Ishikawa (cell line): Measurements from ENCODE around the gene TRIOBP.

ENCODE experiments used
- CEBPB ChIP-seq: IDR thresholded peaks from 2 replicates; pipeline ENCODE4 v1.6.1; 2012
- CREB1 ChIP-seq: IDR thresholded peaks from 2 replicates; pipeline ENCODE4 v1.6.1; 2012; ENCODE audit warnings: low read depth
- EGR1 ChIP-seq: IDR thresholded peaks from 2 replicates; pipeline ENCODE4 v1.6.1; 2012
- EP300 ChIP-seq: IDR thresholded peaks from 2 replicates; pipeline ENCODE4 v1.6.1; 2012; ENCODE audit warnings: borderline replicate concordance
- FOXM1 ChIP-seq: IDR thresholded peaks from 2 replicates; pipeline ENCODE4 v1.6.1; 2012; ENCODE audit warnings: low read depth, borderline replicate concordance
- NFIC ChIP-seq: IDR thresholded peaks from 2 replicates; pipeline ENCODE4 v1.6.1; 2012
- RAD21 ChIP-seq: IDR thresholded peaks from 2 replicates; pipeline ENCODE4 v1.6.1; 2012; ENCODE audit warnings: low read depth
- TAF1 ChIP-seq: IDR thresholded peaks from 2 replicates; pipeline ENCODE4 v1.6.1; 2012; ENCODE audit warnings: low read depth, mild to moderate bottlenecking
- TCF12 ChIP-seq: IDR thresholded peaks from 2 replicates; pipeline ENCODE4 v1.6.1; 2012; ENCODE audit warnings: low read depth
- TEAD4 ChIP-seq: IDR thresholded peaks from 2 replicates; pipeline ENCODE4 v1.6.1; 2012
- USF1 ChIP-seq: IDR thresholded peaks from 2 replicates; pipeline ENCODE4 v1.6.1; 2012
- YY1 ChIP-seq: IDR thresholded peaks from 2 replicates; pipeline ENCODE4 v1.6.1; 2012; ENCODE audit warnings: low read depth
- ZBTB7A ChIP-seq: IDR thresholded peaks from 2 replicates; pipeline ENCODE4 v1.6.1; 2012; ENCODE audit warnings: low read depth
- TF ChIP-seq, protein P1 (sequence below): IDR thresholded peaks from 2 replicates; pipeline ENCODE4 v1.6.1; 2012
- TF ChIP-seq, protein P2 (sequence below): IDR thresholded peaks from 2 replicates; pipeline ENCODE4 v1.6.1; 2012; ENCODE audit warnings: low read depth, mild to moderate bottlenecking

TRIOBP gene

DNA sequence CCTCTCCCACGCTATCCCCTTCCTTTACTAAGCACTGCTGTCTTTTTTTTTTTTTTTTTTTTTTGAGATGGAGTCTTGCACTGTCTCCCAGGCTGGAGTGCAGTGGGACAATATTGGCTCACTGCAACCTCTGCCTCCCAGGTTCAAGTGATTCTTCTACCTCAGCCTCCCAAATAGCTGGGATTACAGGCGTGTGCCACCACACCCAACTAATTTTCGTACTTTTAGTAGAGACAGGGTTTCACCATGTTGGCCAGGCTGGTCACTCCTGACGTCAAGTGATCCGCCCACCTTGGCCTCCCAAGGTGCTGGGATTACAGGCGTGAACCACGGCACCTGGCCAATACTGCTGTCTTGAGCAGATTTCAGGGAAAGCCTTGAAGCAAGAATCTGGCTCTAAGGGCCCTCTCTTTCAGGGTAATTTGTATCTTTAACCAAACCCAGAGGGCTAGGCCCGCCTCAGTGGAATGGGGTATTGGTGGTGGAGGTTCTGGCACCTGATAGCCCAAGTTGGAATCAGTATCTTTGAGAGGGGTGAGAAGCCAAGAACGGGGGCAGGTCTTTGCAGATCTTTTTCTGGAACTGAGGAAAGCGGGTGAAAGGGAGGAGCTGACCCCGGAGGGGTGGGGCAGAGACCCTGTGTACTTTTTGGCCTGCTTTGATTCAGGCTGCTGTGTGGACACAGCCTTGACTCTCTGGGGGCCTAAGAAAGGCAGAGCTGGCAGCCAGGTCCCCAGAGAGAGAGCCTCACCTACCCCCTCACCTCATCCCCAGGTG is 37.0 kb downstream of the TRIOBP start:
- TF ChIP-seq YY1 (no peak), CEBPB (no peak)

- TF ChIP-seq NFIC (no peak), CEBPB (no peak), YY1 (no peak), FOXM1 (no peak), EGR1 (no peak), TCF12 (no peak)
- TF ChIP-seq, protein P1, sequence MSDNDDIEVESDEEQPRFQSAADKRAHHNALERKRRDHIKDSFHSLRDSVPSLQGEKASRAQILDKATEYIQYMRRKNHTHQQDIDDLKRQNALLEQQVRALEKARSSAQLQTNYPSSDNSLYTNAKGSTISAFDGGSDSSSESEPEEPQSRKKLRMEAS = no peak
- TF ChIP-seq, protein P2, sequence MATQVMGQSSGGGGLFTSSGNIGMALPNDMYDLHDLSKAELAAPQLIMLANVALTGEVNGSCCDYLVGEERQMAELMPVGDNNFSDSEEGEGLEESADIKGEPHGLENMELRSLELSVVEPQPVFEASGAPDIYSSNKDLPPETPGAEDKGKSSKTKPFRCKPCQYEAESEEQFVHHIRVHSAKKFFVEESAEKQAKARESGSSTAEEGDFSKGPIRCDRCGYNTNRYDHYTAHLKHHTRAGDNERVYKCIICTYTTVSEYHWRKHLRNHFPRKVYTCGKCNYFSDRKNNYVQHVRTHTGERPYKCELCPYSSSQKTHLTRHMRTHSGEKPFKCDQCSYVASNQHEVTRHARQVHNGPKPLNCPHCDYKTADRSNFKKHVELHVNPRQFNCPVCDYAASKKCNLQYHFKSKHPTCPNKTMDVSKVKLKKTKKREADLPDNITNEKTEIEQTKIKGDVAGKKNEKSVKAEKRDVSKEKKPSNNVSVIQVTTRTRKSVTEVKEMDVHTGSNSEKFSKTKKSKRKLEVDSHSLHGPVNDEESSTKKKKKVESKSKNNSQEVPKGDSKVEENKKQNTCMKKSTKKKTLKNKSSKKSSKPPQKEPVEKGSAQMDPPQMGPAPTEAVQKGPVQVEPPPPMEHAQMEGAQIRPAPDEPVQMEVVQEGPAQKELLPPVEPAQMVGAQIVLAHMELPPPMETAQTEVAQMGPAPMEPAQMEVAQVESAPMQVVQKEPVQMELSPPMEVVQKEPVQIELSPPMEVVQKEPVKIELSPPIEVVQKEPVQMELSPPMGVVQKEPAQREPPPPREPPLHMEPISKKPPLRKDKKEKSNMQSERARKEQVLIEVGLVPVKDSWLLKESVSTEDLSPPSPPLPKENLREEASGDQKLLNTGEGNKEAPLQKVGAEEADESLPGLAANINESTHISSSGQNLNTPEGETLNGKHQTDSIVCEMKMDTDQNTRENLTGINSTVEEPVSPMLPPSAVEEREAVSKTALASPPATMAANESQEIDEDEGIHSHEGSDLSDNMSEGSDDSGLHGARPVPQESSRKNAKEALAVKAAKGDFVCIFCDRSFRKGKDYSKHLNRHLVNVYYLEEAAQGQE = no peak
Measured at GRCh38 chr22:37734402-37734700, 37.5 kb downstream of the TRIOBP start.

DNA sequence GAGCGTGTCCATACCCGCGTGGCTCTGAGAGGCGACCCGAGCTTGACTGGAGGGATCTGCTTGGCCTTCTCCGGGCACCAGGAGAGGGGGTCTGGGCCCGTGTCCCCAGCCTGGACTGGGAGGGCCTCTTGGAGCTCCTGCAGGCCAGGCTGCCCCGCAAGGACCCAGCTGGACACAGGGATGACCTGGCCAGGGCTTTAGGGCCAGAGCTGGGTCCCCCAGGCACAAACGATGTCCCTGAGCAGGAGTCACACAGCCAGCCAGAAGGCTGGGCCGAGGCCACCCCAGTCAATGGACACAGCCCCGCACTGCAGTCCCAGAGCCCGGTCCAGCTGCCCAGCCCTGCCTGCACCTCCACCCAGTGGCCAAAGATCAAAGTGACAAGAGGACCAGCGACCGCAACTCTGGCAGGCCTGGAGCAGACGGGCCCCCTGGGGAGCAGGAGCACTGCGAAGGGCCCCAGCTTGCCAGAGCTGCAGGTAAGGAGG is 38.2 kb downstream of the TRIOBP start:
- TF ChIP-seq USF1 (no peak), RAD21 (peak; percentile 65; the same call in 1 of the 2 replicates)

GRCh38 chr22:37739035-37739434 is 42.2 kb downstream of the TRIOBP start:
- no peak for TF ChIP-seq TAF1
- no peak for TF ChIP-seq USF1
- no peak for TF ChIP-seq CREB1
- no peak for TF ChIP-seq CEBPB
- TF ChIP-seq, protein P2 = no peak
- TF ChIP-seq ZBTB7A = no peak

GRCh38 chr22:37739611-37740049 is 42.8 kb downstream of the TRIOBP start:
- TF ChIP-seq CREB1 (no peak), NFIC (no peak), FOXM1 (no peak), CEBPB (no peak), EP300 (no peak), USF1 (no peak), TAF1 (no peak), RAD21 (no peak), YY1 (no peak), TCF12 (no peak), EGR1 (no peak), TEAD4 (no peak), ZBTB7A (no peak)
- TF ChIP-seq, protein P2 = no peak
- TF ChIP-seq, protein P1 = no peak
